GM19397 (cell line): ENCODE measurements around the gene GADD45GIP1.
"Not testable (repeated sequence)": the region's sequence is repeated elsewhere in the genome, so short reads cannot be mapped to it uniquely, and the experiment has no call there.

Experiments used
- ATAC-seq: cut with Tn5 transposase; IDR thresholded peaks from one replicate; pipeline ENCODE4 v1.9.1; 2021; ENCODE audit warnings: mild to moderate bottlenecking, moderate library complexity; ENCODE audit not compliant: unreplicated experiment

The GADD45GIP1 gene

DNA sequence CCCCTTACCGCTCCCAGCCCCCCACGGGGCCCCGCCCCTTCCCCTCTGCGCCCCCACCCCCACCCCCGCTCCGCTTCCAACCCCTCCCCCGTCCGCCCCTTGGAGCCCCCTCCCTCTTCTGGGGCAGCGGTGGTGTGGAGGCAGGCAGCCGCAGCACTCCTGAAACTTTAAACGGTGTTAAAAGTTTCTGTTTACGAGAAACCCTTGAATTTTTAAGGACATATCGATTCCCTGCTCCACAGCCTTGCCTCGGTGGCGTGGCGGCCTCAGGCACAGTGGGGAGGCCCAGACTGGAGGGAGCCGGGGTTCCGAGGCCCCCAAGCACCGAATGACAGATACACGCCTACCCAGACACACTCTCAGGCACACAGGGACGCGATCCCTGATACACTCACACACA lies 33.4 kb upstream of the GADD45GIP1 start:
- no peak for ATAC-seq

- ATAC-seq, result no peak
Observed at GRCh38 chr19:12987781-12988180, 30.8 kb upstream of the GADD45GIP1 start.

- ATAC-seq, result no peak
Observed at GRCh38 chr19:12987190-12987589, 30.2 kb upstream of the GADD45GIP1 start.

DNA sequence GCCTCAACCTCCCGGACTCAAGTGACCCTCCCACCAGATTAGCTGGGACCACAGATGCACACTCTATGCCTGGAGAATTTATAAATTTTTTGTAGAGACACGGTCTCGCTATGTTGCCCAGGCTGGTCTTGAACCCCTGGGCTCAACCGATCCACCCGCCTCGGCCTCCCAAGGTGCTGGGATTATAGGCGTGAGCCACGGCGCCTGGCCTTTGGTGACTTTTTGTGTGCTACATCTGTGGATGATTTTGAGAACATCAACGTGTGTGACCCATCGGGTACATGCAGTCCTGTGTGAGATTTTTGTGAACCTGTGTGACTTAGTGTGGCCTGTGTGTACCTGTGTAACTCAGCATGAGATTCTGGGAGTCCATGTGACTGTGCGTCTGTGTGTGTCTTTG lies 29.7 kb upstream of the GADD45GIP1 start:
- no peak for ATAC-seq

DNA sequence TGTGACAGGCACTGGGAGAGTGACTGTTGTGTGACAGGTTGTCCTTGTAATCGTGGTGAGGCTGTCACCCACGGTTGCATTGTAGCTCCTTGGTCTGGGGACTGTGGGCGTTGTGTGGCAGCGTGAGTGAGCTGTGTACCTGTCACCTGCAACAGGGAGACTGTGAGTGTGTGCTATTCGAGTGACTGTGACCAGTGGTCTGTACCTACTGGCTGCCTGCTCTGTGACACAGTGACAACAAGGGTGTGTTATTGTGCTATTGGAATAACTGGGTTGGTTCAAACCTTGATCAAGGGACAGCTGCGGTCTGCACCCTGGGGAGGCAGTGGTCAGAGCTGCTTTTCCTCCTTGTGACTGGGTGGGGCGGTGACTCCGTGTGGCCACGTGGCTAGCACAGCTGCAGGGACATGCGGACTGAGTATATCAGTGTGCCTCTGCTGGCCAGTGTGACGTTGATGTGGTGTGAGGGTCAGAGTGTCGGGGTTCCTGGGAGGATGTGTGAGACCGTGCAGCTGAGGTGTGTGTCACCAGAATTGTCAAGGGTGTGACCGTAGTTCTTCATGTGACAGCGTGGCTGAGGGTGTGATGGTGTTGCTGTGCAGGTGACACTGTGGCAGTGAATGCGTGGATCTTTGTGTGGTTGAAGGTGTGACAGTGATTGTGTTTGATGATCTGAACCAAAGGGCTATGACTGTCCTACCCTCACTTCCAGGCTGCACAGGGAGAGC lies 28.2 kb upstream of the GADD45GIP1 start:
- no peak for ATAC-seq

DNA sequence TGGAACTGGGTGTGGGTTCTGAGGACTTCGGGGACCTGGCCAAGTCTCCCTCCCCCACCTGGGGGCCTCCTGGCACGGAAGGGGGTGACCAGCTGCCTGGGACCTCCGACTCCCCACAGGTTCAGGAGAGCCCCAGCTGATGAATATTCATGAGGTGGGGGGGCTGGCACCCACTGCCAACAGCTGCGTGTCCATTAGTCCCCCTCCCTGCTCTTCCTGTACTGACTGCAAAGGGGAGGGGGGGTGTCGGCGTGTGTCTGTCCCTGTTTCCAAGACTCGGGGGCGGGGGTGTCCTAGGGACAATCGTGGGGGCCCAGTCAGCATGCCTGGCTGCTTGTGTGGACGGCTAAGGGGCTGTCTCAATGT lies 27.6 kb upstream of the GADD45GIP1 start:
- no peak for ATAC-seq

- ATAC-seq, result no peak
Observed at GRCh38 chr19:12984143-12984627, 27.2 kb upstream of the GADD45GIP1 start.

- ATAC-seq, result no peak
Observed at GRCh38 chr19:12983542-12984142, 26.6 kb upstream of the GADD45GIP1 start.

- no peak for ATAC-seq
Observed at GRCh38 chr19:12983091-12983490, 26.1 kb upstream of the GADD45GIP1 start.

DNA sequence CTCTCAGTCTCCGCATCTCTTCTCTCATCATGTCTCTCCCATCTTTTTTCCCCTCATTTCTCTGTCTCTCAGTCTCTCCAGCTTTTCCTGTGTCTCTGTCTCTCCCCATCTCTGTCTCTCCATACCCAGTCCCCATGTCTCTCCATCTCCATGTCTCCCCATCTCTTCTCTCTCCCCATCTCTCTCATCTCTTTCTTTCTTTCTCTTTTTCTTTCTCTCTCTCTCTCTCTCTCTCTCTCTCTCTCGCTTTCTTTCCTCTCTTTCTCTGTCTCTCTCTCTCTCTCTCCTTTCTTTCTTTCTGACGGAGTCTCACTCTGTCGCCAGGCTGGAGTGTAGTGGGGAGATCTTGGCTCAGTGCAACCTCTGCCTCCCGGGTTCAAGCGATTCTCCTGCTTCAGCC lies 25.6 kb upstream of the GADD45GIP1 start:
- no peak for ATAC-seq

DNA sequence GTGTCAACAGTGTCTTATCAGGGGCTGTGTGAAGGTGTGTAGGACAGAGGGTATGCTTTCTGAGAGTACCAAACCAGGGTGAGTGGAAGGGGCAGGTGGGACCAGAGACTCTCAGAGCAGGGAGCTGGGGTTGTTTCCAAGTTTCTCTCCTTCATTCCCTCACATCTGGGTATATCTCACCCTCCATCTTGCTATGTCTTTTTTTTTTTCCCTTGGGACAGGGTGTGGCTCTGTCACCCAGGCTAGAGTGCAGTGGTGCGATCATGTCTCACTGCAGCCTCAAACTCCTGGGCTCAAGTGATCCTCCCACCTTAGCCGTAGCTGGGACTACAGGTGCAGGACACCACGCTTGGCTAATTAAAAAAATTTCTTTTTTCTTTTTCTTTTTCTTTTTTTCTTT lies 23.0 kb upstream of the GADD45GIP1 start:
- no peak for ATAC-seq

DNA sequence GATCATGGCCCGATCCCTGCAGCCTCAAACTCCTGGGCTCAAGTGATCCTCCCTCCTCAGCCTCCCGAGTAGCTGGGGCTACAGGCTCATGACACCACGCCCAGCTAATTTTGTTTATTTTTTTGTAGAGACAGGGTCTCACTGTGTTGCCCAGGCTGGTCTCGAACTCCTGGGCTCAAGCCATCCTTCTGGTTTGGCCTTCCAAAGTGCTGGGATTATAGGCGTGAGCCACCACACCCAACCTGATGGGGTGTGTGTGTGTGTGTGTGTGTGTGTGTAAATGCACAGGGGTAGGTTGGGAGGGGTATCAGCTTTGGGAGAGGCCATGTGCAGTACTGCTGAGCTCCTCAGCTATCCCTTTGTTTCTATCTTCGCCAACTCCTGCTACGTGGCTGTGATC lies 19.1 kb upstream of the GADD45GIP1 start:
- ATAC-seq, result not testable (repeated sequence)

DNA sequence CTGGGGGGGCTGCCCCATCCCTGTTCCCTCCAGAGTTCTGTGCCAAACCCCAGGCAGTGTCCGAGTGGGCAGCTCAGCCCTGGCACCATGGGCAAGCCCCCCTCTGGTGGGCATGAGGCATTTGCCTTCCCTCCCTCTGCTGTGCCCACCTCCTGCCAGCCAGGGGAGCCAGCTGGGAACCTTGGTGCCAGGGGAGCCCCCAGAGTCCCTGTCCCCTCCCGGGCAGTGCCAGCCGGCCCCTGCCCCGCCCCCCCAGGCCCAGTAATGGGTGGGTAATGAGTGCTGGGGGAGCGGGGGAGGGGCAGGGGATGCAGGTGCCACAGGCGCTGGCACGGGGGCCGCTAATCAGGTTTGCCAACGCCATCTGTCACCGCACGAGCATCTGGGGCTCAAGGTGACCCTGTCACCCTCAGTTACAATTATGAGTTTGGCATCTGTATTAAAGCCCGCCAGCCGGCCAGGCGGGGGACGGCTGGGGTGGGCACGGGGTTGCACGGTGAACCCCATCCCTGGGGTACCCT lies 18.3 kb upstream of the GADD45GIP1 start:
- no peak for ATAC-seq

DNA sequence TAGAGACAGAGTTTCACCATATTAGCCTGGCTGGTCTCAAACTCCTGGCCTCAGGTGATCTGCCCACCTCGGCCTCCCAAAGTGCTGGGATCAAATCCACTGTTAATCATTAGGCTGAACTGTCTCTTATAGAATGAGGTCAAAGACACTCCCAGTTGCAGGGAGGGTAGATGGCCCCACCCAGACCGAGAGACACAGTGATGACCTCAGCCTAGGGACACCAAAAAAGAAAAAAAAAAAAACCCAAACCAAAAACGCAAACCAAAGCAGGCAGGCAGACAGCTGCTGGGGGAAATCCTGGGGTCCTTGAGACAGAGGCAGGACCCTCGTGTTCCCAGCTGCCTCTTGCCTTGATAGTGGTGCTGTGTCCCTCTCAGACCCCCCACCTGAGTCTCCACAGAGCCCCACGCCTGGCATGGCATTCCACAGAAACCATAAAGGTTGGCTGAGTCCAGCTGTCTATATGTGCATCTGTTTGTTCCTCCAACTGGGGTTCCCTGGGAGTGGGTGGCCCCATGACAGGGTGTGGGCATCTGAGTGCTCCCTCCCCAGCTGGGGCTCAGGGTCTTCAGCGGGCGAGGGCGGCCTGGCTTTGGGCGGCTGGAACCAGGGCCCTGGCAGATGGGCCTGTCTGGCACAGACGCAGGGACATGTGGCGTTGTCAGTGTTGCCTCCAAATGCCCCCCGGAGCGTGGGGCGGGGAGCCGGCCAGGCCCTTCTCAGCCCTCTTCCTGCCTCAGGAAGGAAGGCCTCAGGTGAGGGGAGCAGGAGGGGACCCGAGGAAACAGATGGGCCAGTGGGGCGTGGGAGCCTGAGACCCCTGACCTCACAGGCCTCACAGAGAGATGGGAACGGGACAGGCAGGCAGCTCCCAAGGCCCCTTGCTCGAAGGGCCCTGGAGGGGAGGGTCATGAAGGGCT lies 17.5 kb upstream of the GADD45GIP1 start:
- ATAC-seq, result no peak

DNA sequence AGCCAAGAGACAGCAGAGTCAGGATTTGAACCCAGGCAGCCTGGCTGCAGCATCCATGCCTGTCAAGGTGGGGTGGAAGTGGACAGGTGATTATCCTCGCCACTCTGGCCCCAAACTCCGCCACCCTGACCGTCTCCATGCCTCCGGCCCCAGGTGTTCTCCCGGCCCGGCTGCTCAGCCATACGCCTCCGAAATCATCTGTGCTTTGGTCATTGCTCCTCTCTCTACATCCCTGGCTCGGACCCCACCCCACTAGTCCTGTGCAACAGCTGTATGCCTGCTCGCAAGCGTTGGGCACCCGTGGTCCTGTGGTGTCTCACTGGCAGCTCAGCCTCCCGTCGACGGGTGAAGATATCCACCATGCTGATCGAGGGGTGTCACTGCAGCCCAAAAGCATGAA lies 16.2 kb upstream of the GADD45GIP1 start:
- no peak for ATAC-seq

- no peak for ATAC-seq
Observed at GRCh38 chr19:12970070-12970820, 13.2 kb upstream of the GADD45GIP1 start.

DNA sequence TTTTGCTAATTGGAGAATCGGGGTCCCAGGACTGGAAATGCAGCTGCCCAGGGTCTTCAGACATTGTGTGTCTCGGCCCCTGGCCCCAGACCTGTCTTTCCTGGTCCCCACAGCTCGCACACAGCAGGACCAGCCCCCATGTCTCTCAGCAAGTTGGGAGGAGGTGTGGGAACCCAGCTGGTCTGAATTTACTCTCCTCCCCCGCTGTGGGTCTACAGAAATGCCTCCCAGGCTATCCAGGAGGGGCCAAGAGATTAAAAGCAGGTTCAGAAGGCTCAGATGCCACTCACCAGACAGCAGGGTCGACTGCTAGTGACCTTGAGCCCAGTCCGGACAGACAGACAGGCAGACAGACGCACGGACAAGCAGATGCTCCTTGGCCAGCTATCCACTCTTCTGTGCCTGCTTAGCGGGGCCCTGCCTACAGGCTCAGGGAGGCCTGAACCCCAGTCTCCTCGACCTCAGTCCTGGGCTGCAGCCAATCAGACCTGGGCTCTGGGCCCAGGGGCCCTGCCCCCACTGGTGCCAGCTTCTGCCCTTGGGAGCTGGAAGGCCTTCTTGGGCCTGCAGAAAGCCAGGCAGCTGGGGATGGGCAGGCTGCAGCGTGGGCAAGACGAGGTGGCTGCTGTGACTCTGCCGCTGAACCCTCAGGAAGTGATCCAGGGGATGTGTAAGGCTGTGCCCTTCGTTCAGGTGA lies 12.4 kb upstream of the GADD45GIP1 start, which contains the start of gene DAND5:
Gene DAND5 (plus strand): TSS at position 285 of the 697 bp plus-strand sequence. CDS start 85 bp downstream, at position 370.
- ATAC-seq, result no peak

DNA sequence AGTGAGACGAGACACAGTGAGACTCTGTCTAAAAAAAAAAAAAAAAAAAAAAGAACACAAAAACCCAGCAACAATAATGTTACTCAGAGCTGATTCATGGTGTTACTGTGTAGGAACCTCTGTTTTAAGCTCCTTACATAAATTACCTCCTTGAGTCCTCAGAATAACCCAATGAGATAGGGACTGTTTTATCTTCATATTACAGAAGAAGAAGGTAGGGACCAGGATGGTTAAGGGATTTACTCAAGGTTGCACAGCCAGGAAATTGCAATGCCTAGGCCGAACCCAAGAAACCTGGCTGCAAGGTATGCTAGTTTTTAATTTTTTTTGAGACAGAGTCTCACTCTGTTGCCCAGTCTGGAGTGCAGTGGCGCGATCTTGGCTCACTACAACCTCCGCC lies 10.9 kb upstream of the GADD45GIP1 start:
- no peak for ATAC-seq

DNA sequence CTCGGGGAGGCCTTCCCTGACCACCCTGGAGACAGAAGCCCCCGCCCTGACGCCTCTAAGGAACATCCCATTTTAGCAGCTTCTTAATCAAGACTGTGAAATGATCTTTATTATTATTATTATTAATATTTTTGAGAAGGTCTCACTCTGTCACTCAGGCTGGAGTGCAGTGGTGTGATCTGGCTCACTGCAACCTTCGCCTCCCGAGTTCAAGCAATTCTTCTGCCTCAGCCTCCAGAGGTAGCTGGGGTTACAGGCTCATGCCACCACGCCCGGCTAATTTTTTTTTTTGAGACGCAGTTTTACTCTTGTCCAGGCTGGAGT lies 8.8 kb upstream of the GADD45GIP1 start:
- ATAC-seq, result no peak
